GM12874 (cell line): ENCODE measurements around the gene FEN1.

ENCODE experiments used
- TF ChIP-seq, protein P1 (sequence below): IDR thresholded peaks from 2 replicates; pipeline ENCODE4 v1.5.1; 2011; ENCODE audit warnings: low read depth, mild to moderate bottlenecking, control low read depth, low read length, moderate library complexity; ENCODE audit not compliant: insufficient read depth

FEN1 gene

DNA sequence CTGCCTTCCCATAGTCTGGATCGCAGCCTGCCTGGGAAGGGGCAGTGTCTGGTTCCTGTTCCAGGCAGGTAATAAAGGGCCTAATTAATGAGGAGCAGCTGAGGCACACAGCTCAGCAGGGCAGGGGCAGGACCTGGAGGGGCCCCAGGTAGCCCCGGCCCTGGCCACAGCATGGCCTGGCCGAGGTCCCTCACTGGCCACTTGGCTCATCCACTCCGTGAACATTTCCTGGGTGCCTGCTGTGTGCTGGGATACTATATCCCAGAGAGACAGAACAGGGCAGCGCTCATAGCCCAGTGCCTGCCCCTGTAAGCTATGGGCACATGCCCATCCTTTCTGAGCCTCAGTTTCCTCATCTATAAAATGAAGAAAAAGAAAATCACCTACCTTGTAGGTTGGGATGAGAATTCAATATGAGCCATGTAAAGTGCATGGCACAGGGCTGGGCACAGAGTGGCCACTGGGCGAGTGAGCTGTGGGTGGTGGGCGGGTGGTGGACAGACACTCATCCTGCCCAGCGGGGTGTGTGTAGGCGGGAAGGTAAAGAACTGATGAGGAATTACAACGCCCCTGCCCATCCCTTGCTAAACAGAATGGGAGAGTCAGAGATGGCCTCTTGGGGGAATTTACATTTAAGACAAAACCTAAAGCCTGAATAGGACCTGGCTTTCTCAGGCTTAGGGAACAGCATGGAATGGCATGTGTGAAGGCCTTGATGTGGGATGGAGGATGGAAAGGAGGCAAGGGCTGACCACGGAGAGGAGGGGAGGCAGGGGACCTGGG is 31.1 kb upstream of the FEN1 start:
- TF ChIP-seq, protein P1, sequence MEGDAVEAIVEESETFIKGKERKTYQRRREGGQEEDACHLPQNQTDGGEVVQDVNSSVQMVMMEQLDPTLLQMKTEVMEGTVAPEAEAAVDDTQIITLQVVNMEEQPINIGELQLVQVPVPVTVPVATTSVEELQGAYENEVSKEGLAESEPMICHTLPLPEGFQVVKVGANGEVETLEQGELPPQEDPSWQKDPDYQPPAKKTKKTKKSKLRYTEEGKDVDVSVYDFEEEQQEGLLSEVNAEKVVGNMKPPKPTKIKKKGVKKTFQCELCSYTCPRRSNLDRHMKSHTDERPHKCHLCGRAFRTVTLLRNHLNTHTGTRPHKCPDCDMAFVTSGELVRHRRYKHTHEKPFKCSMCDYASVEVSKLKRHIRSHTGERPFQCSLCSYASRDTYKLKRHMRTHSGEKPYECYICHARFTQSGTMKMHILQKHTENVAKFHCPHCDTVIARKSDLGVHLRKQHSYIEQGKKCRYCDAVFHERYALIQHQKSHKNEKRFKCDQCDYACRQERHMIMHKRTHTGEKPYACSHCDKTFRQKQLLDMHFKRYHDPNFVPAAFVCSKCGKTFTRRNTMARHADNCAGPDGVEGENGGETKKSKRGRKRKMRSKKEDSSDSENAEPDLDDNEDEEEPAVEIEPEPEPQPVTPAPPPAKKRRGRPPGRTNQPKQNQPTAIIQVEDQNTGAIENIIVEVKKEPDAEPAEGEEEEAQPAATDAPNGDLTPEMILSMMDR = no peak

DNA sequence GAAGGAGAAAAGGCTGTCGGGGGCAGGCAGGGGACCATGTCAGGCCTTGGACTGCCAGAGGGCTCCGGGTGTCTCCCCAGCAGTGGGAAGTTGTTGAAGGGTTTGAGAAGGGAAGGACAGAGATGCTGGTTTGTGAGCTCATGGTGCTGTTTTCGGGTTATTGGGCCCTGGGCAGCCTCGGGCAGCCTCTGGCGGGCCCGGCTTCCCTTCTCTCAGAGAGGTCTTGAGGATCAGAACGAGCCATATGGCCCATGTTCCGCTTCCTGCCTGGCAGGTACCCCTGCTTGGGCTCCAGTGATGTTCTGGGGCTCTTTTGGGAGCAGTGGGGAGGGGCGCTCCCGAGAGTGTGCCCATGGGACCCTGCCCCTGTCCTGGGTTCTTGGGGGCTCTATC is 30.5 kb upstream of the FEN1 start:
- TF ChIP-seq, protein P1 = no peak

DNA sequence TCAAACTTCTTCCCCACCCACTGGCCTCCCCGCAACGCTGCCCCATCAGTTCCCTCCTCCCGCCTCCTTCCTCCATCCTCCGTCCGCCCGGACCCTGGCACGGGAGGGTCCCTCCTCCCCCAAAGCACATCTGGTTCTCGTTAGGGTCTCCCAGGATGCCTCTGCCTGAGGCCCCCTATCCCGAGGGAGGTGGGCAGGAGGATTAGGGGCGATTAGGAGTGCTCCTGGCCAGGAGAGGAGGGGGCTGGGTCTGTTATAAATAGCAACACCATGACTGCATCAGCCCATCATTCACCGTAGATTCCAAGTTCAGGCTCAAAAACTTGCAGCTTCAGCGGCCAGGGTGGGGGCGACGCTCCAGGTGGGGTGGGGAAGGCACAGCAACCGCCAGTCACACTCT is 29.9 kb upstream of the FEN1 start:
- TF ChIP-seq, protein P1 = no peak

DNA sequence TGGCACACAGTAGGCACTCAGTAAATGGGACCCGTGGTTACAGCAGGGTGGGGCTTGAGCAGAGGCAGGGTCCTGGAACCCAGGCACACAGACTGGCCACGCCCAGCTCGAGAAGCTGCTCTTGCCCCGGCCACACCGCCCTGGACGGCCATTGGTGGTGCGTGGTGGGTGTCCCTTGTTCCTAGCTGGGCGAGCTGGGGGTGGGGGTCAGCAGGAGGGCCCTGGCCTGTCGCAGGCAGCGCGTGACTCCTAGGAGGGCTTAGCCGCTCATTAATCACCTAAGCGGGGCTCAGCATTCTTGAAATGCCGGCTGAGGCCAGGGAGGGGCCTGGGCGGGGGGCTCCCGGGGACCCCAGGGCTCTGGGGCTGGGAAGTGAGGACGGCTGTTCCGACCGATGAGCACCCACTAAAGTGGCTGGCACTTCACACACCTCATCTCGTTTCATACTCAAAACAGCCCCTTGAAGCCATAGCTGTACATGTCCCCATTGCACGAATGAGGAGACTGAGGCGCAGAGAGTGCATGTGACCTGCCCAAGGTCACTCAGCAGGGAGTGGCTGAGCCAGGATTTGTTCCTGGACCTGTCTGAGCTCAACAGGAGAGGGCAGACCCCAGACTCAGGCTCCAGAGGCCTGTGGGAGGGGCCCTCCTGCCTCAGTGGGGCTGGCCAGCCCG is 28.6 kb upstream of the FEN1 start:
- TF ChIP-seq, protein P1 = no peak

DNA sequence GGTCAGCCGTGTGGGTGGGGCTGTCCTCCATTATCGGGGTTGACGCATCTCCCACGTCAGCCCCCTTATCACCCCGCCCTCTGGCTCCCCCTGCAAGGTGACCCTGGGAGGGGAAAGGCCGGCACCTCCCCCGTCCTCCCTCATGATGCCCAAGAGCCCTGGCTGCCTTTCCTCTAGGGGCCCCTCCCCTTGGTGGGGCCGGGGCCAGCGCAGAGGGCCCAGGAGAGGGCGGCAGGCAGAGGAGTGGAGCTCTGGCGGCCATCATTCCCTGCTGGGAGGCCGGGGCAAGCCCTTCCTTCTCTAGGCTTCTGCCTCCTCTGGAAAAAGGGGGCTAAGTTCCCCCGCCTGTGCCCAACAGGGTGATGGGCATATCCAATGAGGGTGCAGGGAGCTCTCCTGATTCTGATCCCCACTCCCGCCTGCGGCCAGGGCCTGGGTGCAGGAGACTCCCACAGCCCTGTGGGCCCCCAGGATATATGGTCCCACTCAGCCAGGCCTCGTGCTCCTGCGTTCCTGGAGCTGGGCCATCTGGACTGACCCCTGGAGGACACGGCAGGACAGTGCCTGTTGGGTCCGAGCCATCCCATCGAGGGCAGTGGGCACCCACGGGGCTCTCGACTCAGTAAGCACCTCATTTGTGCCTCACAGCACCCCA is 28.0 kb upstream of the FEN1 start:
- TF ChIP-seq, protein P1 = no peak

DNA sequence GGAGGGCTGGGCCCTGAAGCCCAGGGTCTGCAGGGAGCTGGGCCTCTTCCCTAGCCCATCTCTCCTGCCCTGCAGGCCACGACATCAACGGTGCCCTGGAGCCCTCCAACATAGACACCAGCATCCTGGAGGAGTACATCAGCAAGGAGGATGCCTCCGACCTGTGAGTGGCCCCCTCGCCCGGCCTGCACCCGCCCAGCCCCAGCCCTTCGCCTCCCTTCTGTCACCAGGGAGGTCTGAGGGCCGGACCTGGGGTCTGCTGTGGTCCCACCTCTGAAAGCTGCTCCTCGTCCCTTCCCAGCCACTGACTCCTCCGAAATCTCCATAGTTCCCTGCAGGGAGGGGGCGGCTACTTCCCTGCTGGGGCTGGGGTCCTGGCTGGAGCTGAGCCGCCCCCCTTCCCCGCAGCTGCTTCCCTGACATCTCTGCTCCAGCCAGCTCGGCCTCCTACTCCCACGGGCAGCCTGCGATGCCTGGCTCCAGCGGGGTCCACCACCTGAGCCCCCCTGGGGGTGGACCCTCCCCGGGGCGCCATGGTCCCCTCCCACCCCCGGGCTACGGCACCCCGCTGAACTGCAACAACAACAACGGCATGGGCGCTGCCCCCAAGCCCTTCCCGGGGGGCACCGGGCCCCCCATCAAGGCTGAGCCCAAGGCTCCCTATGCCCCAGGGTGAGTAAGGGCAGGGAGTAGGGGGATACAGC is 27.0 kb upstream of the FEN1 start:
- TF ChIP-seq, protein P1 = no peak

DNA sequence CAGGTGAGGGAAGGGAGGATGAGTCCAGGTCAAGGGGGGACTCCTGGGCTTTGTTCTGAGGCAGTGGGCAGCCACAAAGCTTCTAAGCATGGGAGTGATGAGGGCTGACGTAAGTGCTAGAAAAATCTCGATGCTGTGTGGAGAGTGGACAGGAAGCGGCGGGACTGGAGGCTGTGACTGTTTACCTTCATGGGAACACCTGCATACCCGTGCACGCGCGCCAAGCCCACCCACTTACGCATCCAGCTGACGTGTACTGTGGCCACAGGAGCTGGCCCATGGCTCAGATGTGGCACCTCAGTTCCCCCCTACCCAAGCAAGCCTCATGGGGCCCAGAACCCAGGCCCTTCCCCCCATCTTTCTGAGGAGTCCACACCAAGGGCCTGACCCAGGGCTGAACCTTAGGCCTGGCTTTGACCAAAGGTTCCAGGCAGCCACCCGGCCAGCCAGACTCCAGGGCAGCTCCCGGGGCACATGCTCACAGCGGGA is 26.3 kb upstream of the FEN1 start:
- TF ChIP-seq, protein P1 = no peak
